GM12875 (cell line): ENCODE results near the gene PAMR1.

ENCODE experiments used
- H3K4me3 ChIP-seq: one replicate; pipeline ENCODE4 v1.5.1; 2011; ENCODE audit warnings: low read depth, low read length, control low read depth
- CTCF ChIP-seq: IDR thresholded peaks from 2 replicates; pipeline ENCODE4 v1.5.1; 2011; ENCODE audit warnings: low read depth, mild to moderate bottlenecking, control low read depth, inconsistent platforms, low read length, moderate library complexity, borderline replicate concordance; ENCODE audit not compliant: insufficient read depth

Gene PAMR1

GRCh38 chr11:35391922-35392688, 133.3 kb downstream of the PAMR1 start:
- peak; percentile 89 for TF ChIP-seq CTCF
- H3K4me3 ChIP-seq = no peak overlapping the region

DNA sequence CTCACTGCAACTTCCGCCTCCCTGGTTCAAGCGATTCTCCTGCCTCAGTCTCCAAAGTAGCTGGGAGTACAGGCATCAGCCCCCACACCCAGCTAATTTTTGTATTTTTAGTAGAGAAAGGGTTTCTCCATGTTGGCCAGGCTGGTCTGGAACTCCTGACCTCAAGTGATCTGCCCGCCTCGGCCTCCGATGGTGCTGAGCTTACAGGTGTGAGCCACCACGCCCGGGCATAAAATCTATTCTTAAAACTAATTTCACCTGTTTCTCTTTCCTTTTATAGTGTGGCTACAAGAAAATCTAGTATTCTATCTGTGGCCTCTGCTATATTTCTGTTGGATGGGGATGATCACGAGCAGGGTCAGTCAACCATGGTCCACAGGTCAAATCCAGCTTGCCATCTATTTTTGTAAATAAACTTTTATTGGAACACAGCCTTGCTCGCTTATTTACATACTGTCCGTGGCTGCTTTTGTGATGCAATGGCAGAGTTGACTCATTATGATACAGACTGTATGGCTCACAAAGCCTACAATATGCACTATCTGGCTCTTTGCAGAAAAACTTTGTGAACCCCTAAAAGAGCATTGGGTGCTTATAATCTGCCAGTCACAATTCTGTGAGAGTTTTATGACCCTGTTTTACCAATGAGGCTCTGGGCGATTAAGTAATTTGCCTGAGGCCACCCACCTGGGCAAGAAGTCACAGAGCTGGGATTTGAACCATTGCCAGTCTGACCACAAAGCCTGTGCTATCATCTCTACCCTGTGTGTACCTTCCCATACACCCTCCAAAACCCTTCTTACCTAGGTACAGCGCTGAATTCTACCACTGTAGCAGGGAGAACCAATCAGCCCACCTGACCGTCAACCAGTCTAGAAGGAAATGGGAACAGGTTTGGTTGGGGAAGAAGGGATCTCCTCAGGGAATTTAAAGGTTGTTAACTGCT, 134.4 kb downstream of the PAMR1 start:
- TF ChIP-seq CTCF = no peak
- peak overlapping the region; percentile 18 for H3K4me3 ChIP-seq

- TF ChIP-seq CTCF = no peak
- H3K4me3 ChIP-seq = no peak overlapping the region
Observed at GRCh38 chr11:35389897-35390465, 135.4 kb downstream of the PAMR1 start.

DNA sequence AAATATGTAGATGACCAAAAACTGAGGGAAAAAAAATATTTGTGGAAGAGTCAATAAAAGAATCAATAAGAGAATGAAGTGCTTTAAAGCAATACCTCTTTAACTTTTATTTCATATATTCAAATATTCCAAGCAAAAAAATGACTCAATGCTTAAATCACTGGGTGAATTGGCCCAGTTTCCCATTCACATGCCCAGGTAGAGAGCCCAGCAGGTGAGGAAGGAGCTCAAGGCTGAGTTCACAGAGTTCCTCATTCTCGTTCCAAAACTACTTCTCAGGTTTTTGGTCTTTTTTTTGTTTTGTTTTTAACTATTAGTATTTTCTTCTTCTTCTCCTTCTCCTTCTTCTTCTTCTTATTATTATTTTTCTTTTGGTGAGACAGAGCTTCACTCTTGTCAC, 136.3 kb downstream of the PAMR1 start:
- H3K4me3 ChIP-seq = no peak overlapping the region
- TF ChIP-seq CTCF = no peak

- no peak for TF ChIP-seq CTCF
Observed at GRCh38 chr11:35388061-35388460, 137.4 kb downstream of the PAMR1 start.

GRCh38 chr11:35387111-35387982, 138.1 kb downstream of the PAMR1 start:
- no peak for TF ChIP-seq CTCF
- H3K4me3 ChIP-seq = no peak overlapping the region

More at GRCh38 chr11:35388061-35388460, 137.4 kb downstream of the PAMR1 start:
- no peak overlapping the region for H3K4me3 ChIP-seq
